HG03460 (cell line): ENCODE results near the gene PLAC1.
A peak's percentile ranks its signal among the peaks of the same experiment; 100 is the strongest.

Source experiments
- ATAC-seq: cut with Tn5 transposase; IDR thresholded peaks from one replicate; pipeline ENCODE4 v1.9.1; 2021; ENCODE audit not compliant: unreplicated experiment

The PLAC1 gene

DNA sequence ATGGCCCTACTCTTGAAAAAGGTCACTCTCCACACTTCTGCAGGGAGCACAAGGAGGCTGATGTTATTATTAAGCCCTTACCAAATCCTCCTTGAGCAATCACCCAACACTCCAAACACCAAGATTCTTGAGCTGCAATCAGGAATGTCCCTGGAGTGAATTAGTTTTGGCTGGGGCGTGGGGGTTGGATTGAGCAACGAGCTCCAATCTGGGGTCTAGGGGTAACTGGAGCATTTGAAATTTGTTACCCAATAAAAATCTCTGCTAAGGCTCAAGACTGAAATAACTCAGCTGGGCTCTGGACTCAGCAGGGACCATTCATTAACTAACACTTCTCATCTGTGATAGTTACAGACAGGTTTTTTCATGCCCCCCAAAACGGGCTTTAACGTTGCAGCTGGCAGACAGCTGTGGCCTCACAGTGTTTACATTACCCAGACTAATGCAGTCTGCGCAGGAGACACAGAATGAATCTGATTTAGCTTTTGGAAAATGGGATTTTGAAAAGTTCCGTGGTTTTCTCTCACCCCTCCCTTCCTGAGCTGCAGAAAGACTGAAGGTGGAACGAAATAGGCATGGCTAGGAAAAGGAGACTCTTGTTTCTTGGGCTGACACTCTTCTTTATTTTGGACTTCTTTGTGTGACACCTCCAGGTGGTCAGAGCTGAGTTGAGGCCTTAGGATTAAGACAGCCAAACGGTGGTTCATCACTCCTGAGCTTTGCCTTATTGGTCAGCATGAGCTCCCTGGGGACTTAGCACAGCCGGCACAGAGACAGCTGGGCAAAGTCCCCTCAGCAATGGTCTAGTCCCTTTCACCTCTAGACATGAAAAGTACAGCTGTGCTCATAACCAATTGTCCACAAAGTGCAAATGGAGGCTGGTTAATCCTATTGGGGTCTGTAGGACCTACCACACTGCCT, 26.6 kb downstream of the PLAC1 start:
- no peak for ATAC-seq

GRCh38 chrX:134628663-134629062, 29.6 kb downstream of the PLAC1 start:
- ATAC-seq: no peak

DNA sequence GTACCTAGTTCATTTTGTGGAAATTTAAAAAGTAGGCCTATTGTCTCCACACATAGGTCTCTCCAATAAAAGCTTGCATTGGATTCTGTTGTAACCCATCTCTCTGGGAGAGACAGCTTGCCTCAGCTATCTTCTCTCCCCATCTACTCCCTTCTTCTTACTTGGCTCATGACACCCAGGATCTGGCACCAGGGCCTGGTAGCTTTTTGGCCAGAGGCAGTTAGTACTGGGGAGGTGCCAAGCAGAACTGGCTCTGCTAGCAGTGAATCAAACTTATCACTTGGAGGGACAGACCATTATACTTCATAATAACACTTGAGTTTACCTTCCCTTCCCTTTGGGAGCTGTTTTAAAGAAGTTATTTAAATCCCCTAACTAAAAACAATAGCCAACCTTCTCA, 31.8 kb downstream of the PLAC1 start:
- no peak for ATAC-seq

- ATAC-seq: no peak
Observed at GRCh38 chrX:134625315-134625718, 33.0 kb downstream of the PLAC1 start.

DNA sequence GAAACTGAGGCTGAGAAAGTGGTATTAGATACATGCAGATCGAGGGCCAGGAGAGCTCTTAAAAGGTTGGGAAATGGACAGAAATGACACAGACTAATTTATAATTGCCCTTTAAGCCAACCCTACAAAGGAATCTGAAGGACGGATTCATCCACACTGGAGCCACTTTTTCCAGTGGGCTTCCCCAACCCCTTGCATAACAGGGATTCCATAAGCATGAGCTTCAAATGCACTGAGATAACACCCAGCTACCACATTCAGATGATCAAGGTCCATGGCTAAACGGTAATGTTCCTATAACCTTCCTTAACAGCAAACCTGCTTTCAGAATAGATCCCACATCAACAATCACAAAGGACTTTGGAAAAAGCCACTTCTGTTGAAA, 34.2 kb downstream of the PLAC1 start:
- ATAC-seq: no peak

GRCh38 chrX:134623293-134624045, 34.8 kb downstream of the PLAC1 start:
- no peak for ATAC-seq

GRCh38 chrX:134622813-134623185, 35.5 kb downstream of the PLAC1 start:
- no peak for ATAC-seq

GRCh38 chrX:134622056-134622812, 36.0 kb downstream of the PLAC1 start:
- peak; percentile 87 for ATAC-seq

GRCh38 chrX:134619838-134620237, 38.4 kb downstream of the PLAC1 start:
- ATAC-seq: no peak

DNA sequence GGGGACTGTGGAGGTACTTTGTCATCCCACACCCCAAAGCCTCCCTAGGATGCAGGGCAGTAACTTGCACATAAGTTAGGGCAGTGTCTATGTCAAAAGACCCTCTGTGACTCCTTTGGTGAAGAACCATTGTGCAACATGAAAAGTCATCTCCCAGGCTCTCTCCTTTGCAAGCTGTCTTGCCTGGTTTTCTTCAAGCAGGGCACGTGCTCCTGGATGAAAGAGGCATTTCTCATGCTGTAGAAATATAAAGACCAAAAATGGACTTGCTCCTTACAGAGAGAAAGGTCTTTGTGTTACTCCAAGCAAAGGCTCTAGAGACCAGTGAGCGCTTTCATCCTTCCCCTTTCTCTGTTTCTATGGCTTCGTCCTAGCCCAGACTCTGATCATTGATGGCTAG, 44.9 kb downstream of the PLAC1 start:
- ATAC-seq: no peak

DNA sequence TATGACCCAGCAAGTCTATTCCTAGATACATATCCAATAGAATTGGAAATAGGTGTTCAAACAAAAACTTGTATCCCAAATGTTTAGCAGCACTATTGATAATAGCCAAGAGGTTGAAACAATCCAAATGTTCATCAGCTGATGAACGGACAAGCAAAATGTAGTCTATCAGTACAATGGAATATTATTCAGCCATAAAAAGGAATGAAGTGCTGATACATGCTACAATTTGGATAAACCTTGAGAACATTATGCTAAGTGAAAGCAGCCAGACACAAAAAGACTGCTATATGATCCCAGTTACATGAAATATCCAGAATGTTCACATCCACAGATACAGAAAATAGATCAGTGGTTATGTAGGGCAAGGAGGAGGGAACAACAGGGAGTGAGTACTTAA, 50.1 kb downstream of the PLAC1 start:
- no peak for ATAC-seq

DNA sequence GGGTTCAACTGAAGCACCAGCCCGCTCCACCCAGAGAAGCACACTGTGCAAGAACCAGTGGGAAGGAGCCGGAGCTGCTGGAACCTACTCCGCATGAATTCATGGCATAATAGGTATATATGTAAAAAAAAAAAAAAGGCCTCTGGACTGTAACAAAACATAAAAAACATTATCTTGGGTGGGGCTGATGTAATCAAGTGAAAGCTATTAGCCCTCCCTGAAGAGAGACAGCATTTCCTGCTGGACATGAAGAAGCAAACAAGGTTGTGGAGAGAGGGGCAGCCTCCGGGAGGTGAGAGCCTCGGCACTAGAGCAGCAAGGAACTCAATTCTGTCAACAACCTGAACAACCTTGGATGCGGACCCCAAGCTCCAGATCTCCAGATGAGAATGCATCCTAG, 50.7 kb downstream of the PLAC1 start:
- ATAC-seq: no peak

- ATAC-seq: no peak
Observed at GRCh38 chrX:134604701-134605311, 53.5 kb downstream of the PLAC1 start.

GRCh38 chrX:134603806-134604700, 54.2 kb downstream of the PLAC1 start:
- no peak for ATAC-seq

GRCh38 chrX:134602410-134602809, 55.9 kb downstream of the PLAC1 start:
- ATAC-seq: no peak

DNA sequence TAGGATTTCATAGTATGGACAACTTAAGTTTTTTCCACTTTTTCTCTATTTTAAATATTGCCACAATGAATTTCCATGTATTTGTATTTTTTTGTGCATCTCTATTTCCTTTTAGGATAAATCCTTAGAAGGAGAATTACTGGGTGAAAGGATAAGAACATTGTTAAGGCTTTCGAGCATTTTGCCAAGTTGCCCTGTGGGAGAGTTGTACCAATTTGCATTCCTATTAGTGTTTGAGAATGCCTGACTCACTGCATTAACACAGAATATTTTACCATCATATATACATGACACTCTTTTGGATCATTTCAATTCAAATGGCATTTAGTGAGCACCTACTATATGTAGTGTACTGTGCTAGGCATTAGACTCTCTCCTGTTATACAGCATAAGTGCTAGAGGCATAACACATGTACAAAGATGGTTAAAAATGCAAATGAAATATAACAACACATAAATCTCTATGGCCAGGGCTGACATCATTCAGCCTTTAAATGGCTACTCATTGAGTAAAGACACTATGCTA, 57.0 kb downstream of the PLAC1 start:
- ATAC-seq: no peak

- no peak for ATAC-seq
Observed at GRCh38 chrX:134600714-134601113, 57.6 kb downstream of the PLAC1 start.

DNA sequence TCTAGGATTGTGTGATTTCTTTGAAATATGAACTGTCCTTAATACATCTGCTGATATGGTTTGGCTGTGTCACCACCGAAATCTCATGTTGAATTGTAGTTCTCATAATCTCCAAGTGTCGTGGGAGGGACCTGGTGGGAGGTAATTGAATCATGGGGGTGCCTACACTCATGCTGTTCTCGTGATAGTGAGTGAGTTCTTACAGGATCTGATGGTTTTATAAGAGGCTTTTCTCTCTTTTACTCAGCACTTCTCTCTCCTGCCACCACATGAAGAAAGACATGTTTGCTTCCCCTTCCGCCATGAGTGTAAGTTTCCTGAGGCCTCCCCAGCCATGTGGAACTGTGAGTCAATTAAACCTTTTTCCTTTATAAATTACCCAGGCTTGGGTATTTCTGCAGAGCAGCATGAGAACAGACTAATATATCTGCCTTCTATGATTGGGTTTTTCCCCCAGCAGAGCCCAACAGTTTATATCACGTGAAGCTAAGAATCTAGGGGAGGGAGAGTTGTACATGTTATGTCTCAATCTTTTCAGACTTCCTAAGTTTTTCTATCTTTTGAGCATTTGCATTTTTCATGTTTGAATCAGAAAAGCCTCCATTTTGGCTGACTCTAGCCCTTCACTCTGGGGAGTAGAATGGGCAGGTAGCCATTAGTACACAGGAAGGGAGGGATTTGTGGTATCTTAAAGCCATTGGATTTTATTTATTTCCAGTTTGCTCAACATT, 58.9 kb downstream of the PLAC1 start:
- ATAC-seq: no peak

DNA sequence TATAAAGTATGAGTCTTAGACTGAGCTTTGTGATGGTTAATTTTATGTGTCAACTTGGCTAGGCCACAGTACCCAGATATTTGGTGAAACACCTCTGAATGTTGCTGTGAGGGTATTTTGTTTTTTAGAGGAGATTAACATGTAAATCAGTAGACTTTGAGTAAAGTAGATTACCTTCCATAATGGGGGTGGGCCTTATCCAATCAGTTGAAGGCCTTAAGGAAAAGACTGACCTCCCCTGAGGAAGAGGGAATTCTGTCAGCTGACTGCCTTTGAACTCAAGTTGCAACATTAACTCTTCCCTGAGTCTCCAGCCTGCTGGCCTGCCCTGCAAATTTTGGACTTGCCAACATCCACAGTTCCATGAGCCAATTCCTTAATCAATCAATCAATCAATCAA, 66.0 kb downstream of the PLAC1 start:
- ATAC-seq: no peak
